Loucy (cell line): ENCODE data around the gene GALT.

Experiments used
- EZH2phosphoT487 ChIP-seq: fragments of 200-600 bp; IDR thresholded peaks from 2 replicates; pipeline ENCODE4 v1.6.1; 2018; ENCODE audit warnings: antibody characterized with exemption, mild to moderate bottlenecking, moderate library complexity, borderline replicate concordance
- TF ChIP-seq, protein P1 (sequence below): fragments of 200-600 bp; sonication (generic); conservative IDR thresholded peaks from 2 replicates; pipeline ENCODE4 v1.5.1; 2014; ENCODE audit warnings: mild to moderate bottlenecking, antibody characterized with exemption, low read length

DNA sequence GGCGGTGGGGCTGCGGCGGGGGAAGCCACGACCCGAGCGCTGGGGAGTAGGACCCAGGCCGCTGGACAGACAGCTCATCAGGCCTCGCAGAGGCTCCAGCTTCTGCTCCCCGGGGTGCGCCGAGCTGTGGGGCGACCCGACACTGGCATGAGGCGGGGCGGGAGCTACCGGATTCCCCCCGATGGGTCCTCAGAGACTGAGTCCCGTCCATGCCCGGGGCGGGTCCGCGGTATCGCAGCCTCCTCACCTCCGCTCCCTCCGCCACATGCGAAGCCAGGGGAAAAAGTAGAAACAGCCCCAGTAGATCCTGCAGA is 18.5 kb downstream of the GALT start:
- TF ChIP-seq, protein P1, sequence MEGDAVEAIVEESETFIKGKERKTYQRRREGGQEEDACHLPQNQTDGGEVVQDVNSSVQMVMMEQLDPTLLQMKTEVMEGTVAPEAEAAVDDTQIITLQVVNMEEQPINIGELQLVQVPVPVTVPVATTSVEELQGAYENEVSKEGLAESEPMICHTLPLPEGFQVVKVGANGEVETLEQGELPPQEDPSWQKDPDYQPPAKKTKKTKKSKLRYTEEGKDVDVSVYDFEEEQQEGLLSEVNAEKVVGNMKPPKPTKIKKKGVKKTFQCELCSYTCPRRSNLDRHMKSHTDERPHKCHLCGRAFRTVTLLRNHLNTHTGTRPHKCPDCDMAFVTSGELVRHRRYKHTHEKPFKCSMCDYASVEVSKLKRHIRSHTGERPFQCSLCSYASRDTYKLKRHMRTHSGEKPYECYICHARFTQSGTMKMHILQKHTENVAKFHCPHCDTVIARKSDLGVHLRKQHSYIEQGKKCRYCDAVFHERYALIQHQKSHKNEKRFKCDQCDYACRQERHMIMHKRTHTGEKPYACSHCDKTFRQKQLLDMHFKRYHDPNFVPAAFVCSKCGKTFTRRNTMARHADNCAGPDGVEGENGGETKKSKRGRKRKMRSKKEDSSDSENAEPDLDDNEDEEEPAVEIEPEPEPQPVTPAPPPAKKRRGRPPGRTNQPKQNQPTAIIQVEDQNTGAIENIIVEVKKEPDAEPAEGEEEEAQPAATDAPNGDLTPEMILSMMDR, result no peak
- no peak for TF ChIP-seq EZH2phosphoT487
